Erythroblast (primary cell): ENCODE results near the gene PCBD1.

Source experiments
- DNase-seq, 2 experiments: peaks; one replicate each; lab custom pipeline; 2025; lab: John Stamatoyannopoulos, UW
- GATA1 ChIP-seq: IDR thresholded peaks from 2 replicates; pipeline ENCODE4 v1.6.1; 2011; ENCODE audit warnings: low read depth, mild to moderate bottlenecking, control low read depth, low read length, moderate library complexity
- POLR2A ChIP-seq: IDR thresholded peaks from 2 replicates; pipeline ENCODE4 v1.6.1; 2011; ENCODE audit warnings: mild to moderate bottlenecking, low read length

PCBD1 gene

DNA sequence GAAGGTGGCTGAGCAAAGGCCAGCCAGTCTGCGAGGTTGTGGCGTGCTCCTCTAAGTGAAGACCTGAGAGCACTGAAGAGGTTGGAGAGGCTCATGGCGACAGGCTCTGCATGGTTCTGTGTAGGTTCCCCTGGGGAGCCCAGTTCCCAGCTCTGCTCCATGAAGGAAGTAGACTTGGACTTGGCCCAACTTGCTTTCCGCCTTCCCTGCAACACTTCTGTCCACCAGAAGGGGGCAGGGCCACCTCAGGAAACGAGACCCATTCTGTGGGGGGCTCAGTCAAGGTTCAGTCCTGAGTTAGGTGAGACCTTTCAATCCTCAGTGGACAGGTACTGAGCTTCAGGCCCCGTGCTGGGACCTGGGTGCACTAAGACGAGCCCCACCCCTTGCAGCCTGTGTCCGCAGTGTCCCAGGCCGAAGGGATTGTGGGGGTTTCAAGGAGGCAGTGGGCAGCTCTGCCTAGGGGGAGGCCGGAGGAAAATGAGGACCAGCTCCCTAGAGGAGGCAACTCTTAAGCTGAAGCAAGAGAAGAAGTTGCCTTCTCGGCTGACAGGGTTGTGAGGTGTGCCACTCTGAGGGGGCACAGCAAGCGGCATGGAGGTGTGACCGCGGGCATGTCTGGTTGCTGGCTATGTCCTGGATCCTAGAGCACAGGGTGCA lies 15.0 kb upstream of the PCBD1 start:
- no peak for TF ChIP-seq POLR2A
- no peak for TF ChIP-seq GATA1
- peak; percentile 36 to 57 for DNase-seq

DNA sequence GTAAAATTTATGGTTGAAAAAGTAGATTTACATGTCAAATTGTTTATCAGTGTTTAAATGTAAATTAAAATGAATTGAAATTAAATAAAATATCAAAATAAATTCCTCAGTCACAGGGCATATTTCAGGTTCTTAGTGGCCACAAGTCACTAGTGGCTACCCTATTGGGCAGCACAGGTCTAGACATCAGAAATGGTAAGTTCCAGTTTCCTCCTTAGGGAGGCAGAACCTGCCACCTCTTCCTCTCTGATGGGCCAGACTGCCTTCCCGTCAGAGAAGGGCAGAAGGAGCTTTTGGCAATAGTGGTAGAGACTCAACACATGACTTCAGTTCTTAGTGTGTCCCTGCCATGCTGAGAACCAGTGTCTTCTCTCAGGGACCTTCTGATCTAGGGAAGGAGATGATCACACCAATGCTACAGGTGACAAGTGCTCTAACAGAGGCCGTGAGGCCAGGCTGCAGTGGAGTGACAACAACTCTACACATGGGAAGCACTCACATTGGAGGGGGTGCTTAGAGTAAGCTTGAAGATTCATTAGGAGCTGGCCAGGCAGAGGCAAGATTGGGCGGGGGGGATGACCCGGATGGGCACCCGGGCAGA lies 14.4 kb upstream of the PCBD1 start:
- TF ChIP-seq GATA1 (no peak), POLR2A (no peak)
- DNase-seq: no peak

DNA sequence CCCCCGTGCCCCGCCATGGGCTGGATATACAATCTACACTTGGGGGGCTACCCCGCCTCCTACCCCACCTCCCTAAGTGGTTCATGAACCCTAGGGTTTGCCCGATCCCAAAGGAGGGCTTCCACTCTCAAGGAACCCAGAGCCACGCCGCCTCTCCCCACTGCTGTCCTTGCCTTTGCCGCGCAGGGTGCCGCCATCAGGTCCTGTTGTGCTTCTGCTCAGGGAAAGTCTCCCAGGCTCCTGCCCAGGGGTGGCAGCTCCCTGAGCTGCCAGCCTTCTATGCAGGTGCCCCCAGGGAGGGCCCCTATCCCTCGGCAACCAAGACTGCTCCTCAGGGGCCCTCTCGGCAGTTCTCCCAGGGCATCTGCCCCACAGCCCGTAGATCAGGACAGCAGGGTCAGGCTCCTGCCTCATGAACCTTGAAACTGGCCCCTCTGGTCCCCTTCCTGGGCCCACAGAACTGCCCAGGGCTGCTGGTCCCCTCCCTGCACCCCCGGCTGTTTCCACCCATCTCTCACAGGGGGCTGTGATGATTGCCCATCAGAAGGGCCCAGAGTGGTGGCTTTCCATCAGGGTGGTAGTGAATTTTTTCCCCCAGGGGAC lies 13.0 kb upstream of the PCBD1 start:
- no peak for DNase-seq
- TF ChIP-seq POLR2A: no peak
- no peak for TF ChIP-seq GATA1

DNA sequence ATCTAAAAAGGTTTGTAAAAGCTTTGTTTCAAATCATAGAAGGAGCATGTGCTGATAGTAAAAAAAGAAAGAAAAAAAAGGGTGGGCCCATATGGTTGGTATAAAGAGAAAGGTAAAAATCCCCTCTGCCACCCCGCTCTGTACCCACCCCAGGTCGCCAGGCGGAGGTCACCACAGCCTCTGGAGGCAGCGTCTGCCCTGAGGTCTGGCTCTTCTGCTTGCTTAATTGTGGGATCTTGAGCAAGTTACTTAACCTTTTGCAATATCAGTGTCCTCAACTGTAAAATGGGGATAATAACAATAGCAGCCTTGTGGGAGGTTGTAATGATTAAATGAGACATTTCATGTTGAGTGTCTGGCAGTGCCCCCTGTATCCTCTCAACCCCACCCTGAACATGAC lies 10.7 kb upstream of the PCBD1 start:
- TF ChIP-seq GATA1: no peak
- DNase-seq: no peak

DNA sequence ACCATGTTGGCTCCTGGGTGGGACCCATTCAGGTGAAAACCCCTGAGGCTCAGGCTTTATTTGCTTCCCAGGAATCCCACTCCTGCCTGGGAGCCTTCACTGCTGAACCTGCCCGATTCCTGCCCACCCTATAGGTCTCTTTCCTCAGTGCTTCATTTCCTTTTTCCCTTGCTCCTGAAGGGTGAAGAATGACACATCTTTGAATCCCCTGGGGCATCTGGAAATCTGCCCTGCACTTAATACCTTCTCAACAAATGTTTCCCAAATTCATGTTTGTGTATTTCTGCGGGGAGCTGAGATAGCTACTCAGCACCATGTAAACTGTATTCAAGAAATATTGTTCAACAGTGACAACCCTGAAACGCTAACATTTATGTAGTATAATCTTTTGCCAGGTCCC lies 10.3 kb upstream of the PCBD1 start:
- DNase-seq: no peak
- no peak for TF ChIP-seq GATA1
- no peak for TF ChIP-seq POLR2A

DNA sequence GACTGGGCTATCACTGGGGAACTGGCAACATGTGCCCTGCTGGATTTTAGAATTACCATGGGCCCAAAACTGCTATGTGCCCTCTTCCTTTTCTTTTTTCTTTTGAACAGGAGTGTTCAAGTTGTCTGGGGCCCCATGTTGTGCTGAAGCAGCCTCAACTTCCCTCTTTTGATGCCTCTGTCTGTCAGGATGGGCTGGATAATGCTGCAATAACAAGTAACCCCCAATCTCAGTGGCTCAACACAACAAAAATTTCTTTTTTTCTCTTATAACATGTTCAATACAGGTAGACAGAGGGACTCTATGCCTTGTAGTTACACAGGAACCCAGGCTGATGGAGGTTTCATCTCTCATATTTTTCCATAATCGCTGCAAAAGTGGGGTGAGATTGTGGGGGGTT lies 8.2 kb upstream of the PCBD1 start:
- no peak for DNase-seq
- TF ChIP-seq POLR2A (no peak), GATA1 (no peak)

DNA sequence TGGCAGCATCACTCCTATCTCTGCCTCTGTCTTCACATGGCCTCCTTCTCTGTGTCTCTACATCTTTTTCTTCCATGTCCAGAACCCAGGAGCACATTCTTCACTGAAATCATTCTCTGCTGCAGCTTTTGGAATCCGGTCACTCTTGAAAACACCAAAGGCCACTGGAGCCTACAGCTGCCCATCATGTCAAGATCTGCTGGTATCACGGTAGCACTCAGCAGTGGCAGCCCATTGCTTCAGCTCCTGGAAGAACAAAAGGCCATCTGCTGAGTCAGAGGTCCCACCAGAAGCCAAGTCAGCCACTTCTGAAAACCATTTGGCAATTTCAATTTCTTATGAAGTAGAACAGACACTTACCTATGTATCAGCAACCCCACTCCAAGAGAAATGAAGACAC lies 6.1 kb upstream of the PCBD1 start:
- DNase-seq: no peak
- TF ChIP-seq POLR2A (no peak), GATA1 (no peak)

DNA sequence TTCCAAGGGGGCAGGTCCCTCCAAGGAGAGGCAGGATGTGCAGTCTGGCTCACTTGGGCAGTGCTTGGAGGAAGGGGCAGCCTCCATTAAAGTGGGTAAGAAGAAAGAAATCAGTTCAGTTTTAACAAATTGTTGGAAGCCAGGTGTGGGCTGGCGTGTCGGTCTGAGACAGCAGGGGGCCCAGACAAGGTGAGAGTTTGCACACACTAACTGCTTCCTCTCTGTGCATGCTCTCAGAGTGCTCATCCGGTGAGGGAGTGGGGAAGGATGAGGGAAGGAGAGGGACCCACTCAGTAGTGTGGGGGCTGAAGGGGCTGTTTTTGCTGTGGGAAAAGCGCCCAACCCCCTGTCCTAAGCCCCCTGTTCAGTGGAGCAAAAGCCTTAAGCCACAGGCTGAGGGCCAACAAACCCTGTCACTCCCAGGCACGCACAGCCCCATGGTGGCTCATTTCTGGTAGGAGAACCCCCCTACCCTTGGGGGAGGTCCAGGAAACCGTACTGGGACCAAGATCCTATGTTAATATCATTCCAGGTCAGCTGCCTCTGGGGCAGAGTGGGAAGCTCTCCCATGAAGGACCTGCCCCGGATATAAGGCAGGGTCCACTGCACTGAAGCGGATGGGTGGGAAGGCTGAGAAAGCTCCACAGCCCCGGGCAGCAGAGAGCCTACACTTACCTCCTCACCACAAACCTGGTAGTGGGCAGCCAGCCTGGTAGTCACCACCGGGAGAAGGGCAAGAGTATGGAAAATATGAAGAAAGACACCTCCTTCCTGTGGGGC lies 5.1 kb upstream of the PCBD1 start:
- no peak for DNase-seq
- no peak for TF ChIP-seq GATA1
- TF ChIP-seq POLR2A: no peak

DNA sequence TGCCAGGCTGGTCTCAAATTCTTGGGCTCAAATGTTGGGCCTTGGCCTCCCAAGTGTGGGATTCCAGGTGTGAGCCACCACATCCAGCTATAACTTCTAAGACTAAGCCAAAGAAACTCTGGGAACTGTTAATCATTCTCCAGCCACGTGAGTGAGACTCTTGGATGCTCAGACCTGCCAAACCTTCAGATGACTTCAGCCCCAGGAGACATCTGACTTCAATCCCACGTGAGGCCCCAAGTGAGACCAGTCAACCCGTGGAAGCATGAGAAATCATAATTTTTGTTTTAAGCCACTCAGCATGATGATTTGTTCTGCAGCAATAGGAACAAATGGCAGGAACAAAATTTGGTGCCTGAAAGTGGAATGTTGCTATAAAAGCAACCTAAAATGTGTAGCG lies 4.3 kb upstream of the PCBD1 start:
- TF ChIP-seq POLR2A (no peak), GATA1 (no peak)

DNA sequence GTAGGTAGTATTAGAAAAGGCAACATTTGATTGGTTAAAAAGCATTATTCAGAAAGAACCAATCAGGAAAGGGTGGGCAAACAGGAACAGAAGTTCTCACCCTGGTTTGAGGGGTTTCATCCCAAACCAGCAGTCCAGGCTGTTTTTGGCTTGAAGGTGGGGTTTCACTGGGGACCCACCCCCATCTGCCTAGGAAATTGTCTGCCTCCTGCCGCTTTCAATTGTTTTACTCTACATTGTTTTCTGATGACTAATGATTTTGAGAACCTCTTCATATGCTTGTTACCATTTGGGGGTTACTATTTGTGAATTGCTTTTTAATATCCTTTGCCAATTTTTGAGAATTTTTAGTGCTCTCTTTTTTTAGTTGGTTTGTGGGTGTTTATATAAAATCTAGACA lies 3.3 kb upstream of the PCBD1 start:
- no peak for DNase-seq
- TF ChIP-seq GATA1 (no peak), POLR2A (no peak)

More for the DNA sequence above, 4.3 kb upstream of the PCBD1 start:
- no peak for DNase-seq

DNA sequence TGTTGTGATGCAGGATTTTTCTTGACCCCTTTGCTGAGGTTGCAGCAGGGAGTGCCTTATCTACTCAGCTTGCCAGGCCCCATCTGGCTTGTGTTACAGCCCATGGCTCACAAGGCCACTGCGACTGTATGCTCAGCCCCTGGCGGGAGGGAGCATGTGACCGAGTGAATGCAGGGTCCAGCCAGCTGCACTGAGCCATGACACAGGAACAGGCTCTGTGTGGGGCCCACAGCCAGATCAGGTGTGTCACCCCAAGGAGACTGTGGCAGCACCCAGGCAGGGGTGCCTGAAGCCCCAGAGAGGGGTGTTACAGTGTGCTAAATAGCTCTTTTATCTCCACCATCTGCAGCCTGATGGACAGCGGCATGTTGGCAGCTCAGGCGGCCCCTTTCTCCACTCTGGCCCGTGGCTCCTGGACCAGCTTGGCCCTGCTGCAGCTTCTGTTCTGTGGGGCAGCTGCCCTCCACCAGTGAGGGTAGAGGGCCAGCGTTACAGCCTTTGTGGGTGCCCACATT lies 2.6 kb upstream of the PCBD1 start:
- TF ChIP-seq POLR2A (no peak), GATA1 (no peak)
- DNase-seq: no peak

DNA sequence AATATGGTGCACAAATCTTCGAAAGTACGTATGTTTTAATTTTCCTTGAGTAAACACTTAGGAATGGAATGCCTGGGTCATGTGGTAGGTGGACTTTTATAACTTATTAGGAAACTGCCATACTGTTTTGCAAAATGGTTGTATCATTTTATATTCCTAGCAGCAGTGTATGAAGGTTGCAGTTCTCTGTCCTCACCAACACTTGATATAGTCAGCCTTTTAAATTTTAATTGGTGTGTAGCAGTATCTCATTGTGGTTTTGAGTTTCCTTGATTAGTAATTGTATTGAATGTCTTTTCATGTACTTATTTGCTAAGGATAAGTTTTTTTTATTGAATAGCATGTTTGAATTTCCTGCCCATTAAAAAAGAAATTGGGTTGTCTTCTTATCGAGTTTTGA lies 926 bp upstream of the PCBD1 start:
- no peak for TF ChIP-seq GATA1
- no peak for TF ChIP-seq POLR2A
- DNase-seq: no peak

DNA sequence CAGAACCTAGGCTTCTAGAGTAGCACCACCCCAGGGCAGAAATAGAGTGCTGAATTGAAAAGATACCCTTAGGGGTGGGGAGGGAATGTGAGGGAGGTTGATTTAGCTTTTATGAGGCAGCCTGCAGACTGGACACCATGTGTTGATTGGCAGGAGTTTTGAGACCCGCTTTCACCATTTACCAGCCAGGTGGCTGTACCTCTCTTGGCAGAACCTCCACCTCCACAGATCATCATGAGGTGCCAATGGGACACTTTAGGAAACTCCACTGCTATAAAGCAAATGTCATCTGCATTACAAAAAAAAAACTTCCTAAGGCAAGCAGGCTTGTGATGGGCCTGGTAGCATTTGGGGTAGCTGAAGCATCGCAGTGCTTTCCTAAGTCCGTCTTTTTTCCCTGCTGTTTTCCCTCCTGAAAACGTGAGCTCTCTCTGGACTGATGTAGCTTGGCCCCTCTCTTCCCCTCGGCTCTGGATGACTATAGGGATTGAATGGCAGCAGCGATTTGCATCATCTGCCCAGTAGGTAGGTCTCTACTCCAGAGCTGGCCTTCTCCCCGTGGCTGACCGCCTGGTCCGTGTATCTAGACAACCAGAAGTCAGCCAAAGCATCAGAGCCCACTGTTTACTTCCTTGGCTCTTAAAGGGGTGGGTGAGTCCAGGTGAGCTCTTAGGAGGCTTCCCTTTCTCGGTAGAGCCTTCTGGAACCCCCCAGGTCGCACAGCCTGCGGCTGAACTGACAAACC lies 1.3 kb downstream of the PCBD1 start:
- TF ChIP-seq POLR2A: no peak
- no peak for TF ChIP-seq GATA1
- no peak for DNase-seq
